Limb (tissue), 2 donors: ENCODE data around the gene GLIPR1.
"Not testable (repeated sequence)": the region's sequence is repeated elsewhere in the genome, so short reads cannot be mapped to it uniquely, and the experiment has no call there.

ENCODE experiments used
- DNase-seq, 2 donors: peaks; one replicate each; pipeline ENCODE4 v3.0.0-alpha.2; 2016; ENCODE audit errors: extremely low spot score in 2 of 2

The GLIPR1 gene

GRCh38 chr12:75480469-75480949 is at the start of gene GLIPR1:
Gene GLIPR1, plus strand, starts transcription at chr12:75480755. Its CDS starts 126 bp downstream, at chr12:75480881.
- DNase-seq, result peak; percentile 60 to 76

GRCh38 chr12:75432924-75433323 is 47.6 kb upstream of the GLIPR1 start:
- no peak for DNase-seq

- DNase-seq, result no peak
Observed at GRCh38 chr12:75437564-75437963, 43.0 kb upstream of the GLIPR1 start.

GRCh38 chr12:75438059-75438754 is 42.3 kb upstream of the GLIPR1 start:
- no peak for DNase-seq

- DNase-seq, result no peak
Observed at GRCh38 chr12:75439048-75439447, 41.5 kb upstream of the GLIPR1 start.

GRCh38 chr12:75439930-75440329 is 40.6 kb upstream of the GLIPR1 start:
- DNase-seq, result no peak

GRCh38 chr12:75441687-75442449 is 38.7 kb upstream of the GLIPR1 start:
- not testable (repeated sequence) for DNase-seq

GRCh38 chr12:75442454-75442853 is 38.1 kb upstream of the GLIPR1 start:
- not testable (repeated sequence) for DNase-seq

- DNase-seq, result no peak
Observed at GRCh38 chr12:75443709-75444108, 36.8 kb upstream of the GLIPR1 start.

- no peak for DNase-seq
Observed at GRCh38 chr12:75444429-75445136, 36.0 kb upstream of the GLIPR1 start.

- DNase-seq, result not testable (repeated sequence)
Observed at GRCh38 chr12:75445137-75445507, 35.4 kb upstream of the GLIPR1 start.

- DNase-seq, result no peak
Observed at GRCh38 chr12:75446857-75447256, 33.7 kb upstream of the GLIPR1 start.

- no peak for DNase-seq
Observed at GRCh38 chr12:75447691-75448393, 32.7 kb upstream of the GLIPR1 start.

GRCh38 chr12:75452675-75453330 is 27.8 kb upstream of the GLIPR1 start:
- DNase-seq, result no peak

- no peak for DNase-seq
Observed at GRCh38 chr12:75455839-75456238, 24.7 kb upstream of the GLIPR1 start.

- DNase-seq, result no peak
Observed at GRCh38 chr12:75457191-75457590, 23.4 kb upstream of the GLIPR1 start.

GRCh38 chr12:75457866-75458265 is 22.7 kb upstream of the GLIPR1 start:
- DNase-seq, result not testable (repeated sequence)

GRCh38 chr12:75459755-75460154 is 20.8 kb upstream of the GLIPR1 start:
- no peak for DNase-seq

- DNase-seq, result no peak
Observed at GRCh38 chr12:75460204-75460603, 20.4 kb upstream of the GLIPR1 start.

GRCh38 chr12:75471902-75472890 is 8.4 kb upstream of the GLIPR1 start:
- DNase-seq, result no peak
